ENCODE data around the gene C6orf62.
"Not testable (repeated sequence)": the region's sequence is repeated elsewhere in the genome, so short reads cannot be mapped to it uniquely, and the experiment has no call there.

- TF ChIP-seq CTCF (IDR thresholded peaks at IDR 0.05; ENCODE audit: poor library complexity); EZH2 (IDR thresholded peaks at IDR 0.05; ENCODE audit: borderline replicate concordance); EZH2phosphoT487 (IDR thresholded peaks at IDR 0.05; ENCODE audit: low read depth, severe bottlenecking, unreplicated experiment): not testable (repeated sequence)
Measured at GRCh38 chr6:24764833-24765828, 46.2 kb upstream of the C6orf62 start.
